ENCODE results near the gene DBR1. TPM values are rescaled to one million over a fixed set of nuclear protein-coding genes. Genes with fewer than 3 reads are reported as not detected.

DBR1 gene
- 17.4 and 18.4 TPM in 2 replicates for total RNA-seq (2021)
- percentile 79 among the genes with signal in this experiment for Bru-seq, nascent RNA
- percentile 81 among the genes with signal in this experiment for BruChase-seq, experiment 1, labeled RNA remaining after a 2-hour chase
- BruChase-seq, experiment 2, labeled RNA remaining after a 6-hour chase = percentile 77 among the genes with signal in this experiment
- long read RNA-seq, transcript DBR1-201 (8 exons, 2,666 nt) = major isoform, 25 of 25 reads
- long read RNA-seq, partial matches to known transcripts = 0 of 25 reads
- long read RNA-seq, other reads (novel, unspliced or antisense) = 0 of 25 reads

GRCh38 chr3:138174421-138175131 is at the start of gene DBR1:
DBR1 (minus strand) TSS chr3:138174921; CDS start chr3:138174795, 126 bp downstream.
- DNase-seq = peak; percentile 61 to 76

DNA sequence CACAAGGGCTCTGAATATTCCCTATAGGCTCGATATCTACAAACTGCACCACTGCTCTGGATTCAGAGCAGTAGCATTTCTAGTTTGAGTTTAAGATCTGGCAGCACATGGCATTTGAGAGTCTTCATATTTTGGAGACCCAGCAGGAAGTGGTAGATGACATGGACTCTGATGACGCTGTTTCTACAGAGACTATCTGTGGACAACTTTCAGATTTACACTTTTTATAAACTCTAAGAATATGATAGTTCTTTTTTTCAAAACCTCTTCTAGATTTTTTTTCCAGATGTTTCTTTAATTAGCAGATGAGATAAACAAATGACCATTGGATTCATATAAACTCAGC is 48.2 kb upstream of the DBR1 start:
- peaks cover 12% of the 10 kb centered on the region for H4K20me1 ChIP-seq (ENCODE audit: insufficient read depth)
- BruUV-seq (replicated peaks) = no TSS peak
- 0 out of 2 replicates have a peak, but pooled peaks cover 5% of the 10 kb centered on the region for H3K79me2 ChIP-seq (ENCODE audit: low read depth)
- no peak overlapping the region for H3K4me2 ChIP-seq
- H3K9me2 ChIP-seq (ENCODE audit: insufficient read depth) = no peaks in the 10 kb centered on the region
- ChIA-PET POLR2A (ENCODE audit: unreplicated experiment) (no interaction called here), CTCF (no interaction called here)
- no peak overlapping the region for H3K4me3 ChIP-seq
- no peaks in the 10 kb centered on the region for H3K9me3 ChIP-seq (ENCODE audit: insufficient read depth, low read depth)
- H3K27me3 ChIP-seq (ENCODE audit: insufficient read depth, low read depth) = no peaks in the 10 kb centered on the region
- intact Hi-C loops (cut with micrococcal nuclease; ENCODE audit: unreplicated experiment) = no loop called here
- no peaks in the 10 kb centered on the region for H3F3A ChIP-seq (ENCODE audit: insufficient read depth, low read depth)
- DNase-seq = no peak
- H3K36me3 ChIP-seq (ENCODE audit: low read depth) = peaks cover 10% of the 10 kb centered on the region
- no peak overlapping the region for H2AFZ ChIP-seq
- H3K4me1 ChIP-seq (replicated peaks; ENCODE audit: insufficient read depth) = no peaks in the 10 kb centered on the region
- no peak overlapping the region for H3K27ac ChIP-seq
- no peak for TF ChIP-seq EZH2 (IDR thresholded peaks at IDR 0.05; ENCODE audit: low read depth)
- no peak for TF ChIP-seq CTCF (conservative IDR thresholded peaks at IDR 0.05)

More at GRCh38 chr3:138174421-138175131, at the start of gene DBR1:
- peak within 1 kb of the TSS; percentile 61 for H3K27ac ChIP-seq
- no peaks in the 10 kb centered on the region for H3F3A ChIP-seq (ENCODE audit: insufficient read depth, low read depth)
- H2AFZ ChIP-seq = peak within 1 kb of the TSS; percentile 100
- H3K9me3 ChIP-seq (ENCODE audit: insufficient read depth, low read depth) = no peaks in the 10 kb centered on the region
- no peaks in the 10 kb centered on the region for H4K20me1 ChIP-seq (ENCODE audit: insufficient read depth)
- no TSS peak for BruUV-seq (replicated peaks)
- intact Hi-C loops (cut with micrococcal nuclease; ENCODE audit: unreplicated experiment) = loop anchor here (1.0 kb wide), 2 partner anchors 13 to 106 kb away; partner anchors contain the start of gene ARMC8
- H3K79me2 ChIP-seq (ENCODE audit: low read depth) = peaks cover 29% of the 10 kb centered on the region
- POLR2A ChIA-PET (ENCODE audit: unreplicated experiment) = interaction anchor here (0.6 to 0.8 kb wide), 8 partner anchors 12 to 1825 kb away, joined by 3 to 19 read pairs (median 4); partner anchors contain the start of genes ARMC8, CEP70 and ESYT3
- peak within 1 kb of the TSS; percentile 88 for H3K4me3 ChIP-seq
- no peaks in the 10 kb centered on the region for H3K27me3 ChIP-seq (ENCODE audit: insufficient read depth, low read depth)
- TF ChIP-seq EZH2 (IDR thresholded peaks at IDR 0.05; ENCODE audit: low read depth) (no peak), CTCF (conservative IDR thresholded peaks at IDR 0.05) (no peak)
- CTCF ChIA-PET = interaction anchor here (0.6 kb wide), 3 partner anchors 12 to 767 kb away, joined by 3 to 6 read pairs (median 4); partner anchors contain the start of gene ARMC8
- H3K4me1 ChIP-seq (replicated peaks; ENCODE audit: insufficient read depth) = peaks cover 12% of the 10 kb centered on the region
- peaks cover 10% of the 10 kb centered on the region for H3K36me3 ChIP-seq (ENCODE audit: low read depth)
- no peaks in the 10 kb centered on the region for H3K9me2 ChIP-seq (ENCODE audit: insufficient read depth)
- peak within 1 kb of the TSS; percentile 85 for H3K4me2 ChIP-seq

DNA sequence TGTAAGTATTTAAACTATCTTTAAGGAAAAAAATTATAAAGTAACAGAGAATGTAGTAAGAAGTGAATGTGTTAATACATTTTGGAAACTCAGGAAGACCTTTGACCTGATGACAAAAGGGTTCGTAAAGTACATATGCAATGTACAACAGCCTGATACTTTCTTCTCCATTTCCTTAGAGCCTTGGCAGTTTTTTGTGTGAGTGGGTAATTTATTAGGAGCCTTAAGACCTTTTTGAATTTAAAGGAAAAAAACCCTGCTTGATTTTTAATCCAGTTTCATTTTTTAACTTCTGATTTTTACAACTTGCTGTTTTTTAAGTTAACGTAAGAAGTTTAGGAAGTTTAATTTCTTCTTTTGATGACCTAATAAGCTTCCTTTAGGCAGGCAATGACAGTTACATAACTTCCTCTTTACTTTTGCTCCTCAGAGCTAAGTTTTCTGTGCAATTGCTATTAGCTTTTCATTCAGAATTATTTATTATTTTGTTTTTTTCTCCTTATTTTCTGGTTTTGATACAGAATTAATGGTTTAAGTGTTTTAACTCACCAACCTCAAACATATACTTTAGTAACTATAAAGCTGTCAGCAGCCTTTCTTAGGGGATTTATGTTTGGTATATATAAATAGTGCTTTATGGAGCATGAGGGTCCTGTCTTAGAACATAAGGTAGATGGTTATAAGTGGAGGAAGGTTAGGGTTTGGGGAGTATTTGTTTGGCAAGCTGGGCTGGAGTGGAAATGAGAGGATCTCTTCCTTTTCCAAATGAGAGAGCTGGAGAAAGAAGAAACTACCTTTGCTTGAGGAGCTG is 47.6 kb upstream of the DBR1 start:
- CTCF ChIA-PET = no interaction called here
- Histone ChIP-seq H4K20me1 (ENCODE audit: insufficient read depth) (peaks cover 15% of the 10 kb centered on the region), H3K4me2 (no peak overlapping the region), H3K36me3 (ENCODE audit: low read depth) (peaks cover 10% of the 10 kb centered on the region), H3F3A (ENCODE audit: insufficient read depth, low read depth) (no peaks in the 10 kb centered on the region), H2AFZ (no peak overlapping the region), H3K27ac (no peak overlapping the region), H3K9me2 (ENCODE audit: insufficient read depth) (no peaks in the 10 kb centered on the region), H3K79me2 (ENCODE audit: low read depth) (0 out of 2 replicates have a peak, but pooled peaks cover 5% of the 10 kb centered on the region), H3K9me3 (ENCODE audit: insufficient read depth, low read depth) (no peaks in the 10 kb centered on the region), H3K27me3 (ENCODE audit: insufficient read depth, low read depth) (no peaks in the 10 kb centered on the region), H3K4me1 (replicated peaks; ENCODE audit: insufficient read depth) (no peaks in the 10 kb centered on the region), H3K4me3 (no peak overlapping the region)
- intact Hi-C loops (cut with micrococcal nuclease; ENCODE audit: unreplicated experiment) = no loop called here
- BruUV-seq (replicated peaks) = no TSS peak
- DNase-seq = no peak
- POLR2A ChIA-PET (ENCODE audit: unreplicated experiment) = no interaction called here
- TF ChIP-seq EZH2 (IDR thresholded peaks at IDR 0.05; ENCODE audit: low read depth) (no peak), CTCF (conservative IDR thresholded peaks at IDR 0.05) (no peak)
